ENCODE results near the gene CALN1.

The CALN1 gene

GRCh38 chr7:72039460-72039859 lies 372.7 kb downstream of the CALN1 start:
- no peak for DNase-seq (ENCODE audit: low read depth in 2 of 2)

- no peak for DNase-seq (ENCODE audit: low read depth in 2 of 2)
Measured at GRCh38 chr7:72038022-72038732, 374.0 kb downstream of the CALN1 start.

- DNase-seq (ENCODE audit: low read depth in 2 of 2), result no peak
Measured at GRCh38 chr7:72037516-72037915, 374.6 kb downstream of the CALN1 start.

GRCh38 chr7:72035266-72035665 lies 376.9 kb downstream of the CALN1 start:
- DNase-seq (ENCODE audit: low read depth in 2 of 2), result no peak

- no peak for DNase-seq (ENCODE audit: low read depth in 2 of 2)
Measured at GRCh38 chr7:72032934-72033333, 379.2 kb downstream of the CALN1 start.

- DNase-seq (ENCODE audit: low read depth in 2 of 2), result no peak
Measured at GRCh38 chr7:72030994-72031667, 381.0 kb downstream of the CALN1 start.

- no peak for DNase-seq (ENCODE audit: low read depth in 2 of 2)
Measured at GRCh38 chr7:72028267-72028666, 383.9 kb downstream of the CALN1 start.

- no peak for DNase-seq (ENCODE audit: low read depth in 2 of 2)
Measured at GRCh38 chr7:72025381-72025960, 386.7 kb downstream of the CALN1 start.

GRCh38 chr7:72023926-72024325 lies 388.2 kb downstream of the CALN1 start:
- no peak for DNase-seq (ENCODE audit: low read depth in 2 of 2)

GRCh38 chr7:72021716-72022115 lies 390.4 kb downstream of the CALN1 start:
- no peak for DNase-seq (ENCODE audit: low read depth in 2 of 2)

GRCh38 chr7:72020311-72020710 lies 391.8 kb downstream of the CALN1 start:
- no peak for DNase-seq (ENCODE audit: low read depth in 2 of 2)

- DNase-seq (ENCODE audit: low read depth in 2 of 2), result no peak
Measured at GRCh38 chr7:72019436-72019835, 392.7 kb downstream of the CALN1 start.

- no peak for DNase-seq (ENCODE audit: low read depth in 2 of 2)
Measured at GRCh38 chr7:72017756-72018155, 394.4 kb downstream of the CALN1 start.

- DNase-seq (ENCODE audit: low read depth in 2 of 2), result no peak
Measured at GRCh38 chr7:72016574-72016973, 395.6 kb downstream of the CALN1 start.

- no peak for DNase-seq (ENCODE audit: low read depth in 2 of 2)
Measured at GRCh38 chr7:72015136-72015535, 397.0 kb downstream of the CALN1 start.

- no peak for DNase-seq (ENCODE audit: low read depth in 2 of 2)
Measured at GRCh38 chr7:72007018-72007417, 405.1 kb downstream of the CALN1 start.

GRCh38 chr7:72003236-72003635 lies 408.9 kb downstream of the CALN1 start:
- no peak for DNase-seq (ENCODE audit: low read depth in 2 of 2)

- DNase-seq (ENCODE audit: low read depth in 2 of 2), result no peak
Measured at GRCh38 chr7:71996141-71996540, 416.0 kb downstream of the CALN1 start.

GRCh38 chr7:71995111-71995510 lies 417.0 kb downstream of the CALN1 start:
- no peak for DNase-seq (ENCODE audit: low read depth in 2 of 2)

GRCh38 chr7:71991586-71991985 lies 420.6 kb downstream of the CALN1 start:
- no peak for DNase-seq (ENCODE audit: low read depth in 2 of 2)

GRCh38 chr7:71990138-71990462 lies 422.0 kb downstream of the CALN1 start:
- DNase-seq (ENCODE audit: low read depth in 2 of 2), result no peak

GRCh38 chr7:71988201-71988600 lies 423.9 kb downstream of the CALN1 start:
- no peak for DNase-seq (ENCODE audit: low read depth in 2 of 2)

GRCh38 chr7:71987200-71987767 lies 424.9 kb downstream of the CALN1 start:
- DNase-seq (ENCODE audit: low read depth in 2 of 2), result no peak
